H9 (cell line): Measurements from ENCODE around the gene NDC1. TPM values are rescaled to one million over a fixed set of nuclear protein-coding genes. Genes with fewer than 3 reads are reported as not detected.
A peak's percentile ranks its signal among the peaks of the same experiment; 100 is the strongest.

ENCODE experiments used
- DNase-seq: peaks from one replicate; pipeline ENCODE4 v3.0.0-alpha.2; 2017
- H2AFZ ChIP-seq: one replicate; pipeline ENCODE4 v1.6.1; 2013; ENCODE audit warnings: mild to moderate bottlenecking, low read length, control low read depth, moderate library complexity
- H2AK5ac ChIP-seq: 2 replicates; pipeline ENCODE4 v1.6.1; 2013; ENCODE audit warnings: low read length, control low read depth, mixed read lengths; ENCODE audit not compliant: insufficient read length
- H2BK120ac ChIP-seq: one replicate; pipeline ENCODE4 v1.6.1; 2013; ENCODE audit warnings: low read depth, mild to moderate bottlenecking, low read length, control low read depth, inconsistent platforms; ENCODE audit not compliant: poor library complexity, severe bottlenecking
- H2BK12ac ChIP-seq: 2 replicates; pipeline ENCODE4 v1.6.1; 2013; ENCODE audit warnings: low read length, control low read depth, mixed read lengths, low read depth; ENCODE audit not compliant: insufficient read length
- H2BK15ac ChIP-seq: 2 replicates; pipeline ENCODE4 v1.6.1; 2013; ENCODE audit warnings: low read depth, low read length, control low read depth
- H2BK20ac ChIP-seq: one replicate; pipeline ENCODE4 v1.6.1; 2013; ENCODE audit warnings: low read depth, mild to moderate bottlenecking, low read length, control low read depth, inconsistent platforms; ENCODE audit not compliant: poor library complexity, severe bottlenecking
- H2BK5ac ChIP-seq: 2 replicates; pipeline ENCODE4 v1.6.1; 2013; ENCODE audit warnings: low read length, control low read depth, mixed read lengths; ENCODE audit not compliant: insufficient read length
- H3K14ac ChIP-seq: 2 replicates; pipeline ENCODE4 v1.6.1; 2013; ENCODE audit warnings: low read length, control low read depth; ENCODE audit not compliant: insufficient read depth
- H3K18ac ChIP-seq: 2 replicates; pipeline ENCODE4 v1.6.1; 2013; ENCODE audit warnings: low read depth, mild to moderate bottlenecking, mixed read lengths, low read length, control low read depth; ENCODE audit not compliant: insufficient read length
- H3K23ac ChIP-seq: 2 replicates; pipeline ENCODE4 v1.6.1; 2013; ENCODE audit warnings: low read length, control low read depth, mixed read lengths, low read depth; ENCODE audit not compliant: insufficient read length
- H3K23me2 ChIP-seq: 2 replicates; pipeline ENCODE4 v1.6.1; 2013; ENCODE audit warnings: low read depth, mild to moderate bottlenecking, mixed read lengths, low read length, control low read depth; ENCODE audit not compliant: insufficient read length, poor library complexity, severe bottlenecking
- H3K27ac ChIP-seq: 2 replicates; pipeline ENCODE4 v1.5.1; 2013; ENCODE audit warnings: low read length, control low read depth, mixed read lengths, low read depth; ENCODE audit not compliant: insufficient read length
- H3K27me3 ChIP-seq: 2 replicates; pipeline ENCODE4 v1.6.1; 2013; ENCODE audit warnings: low read length, control low read depth, inconsistent platforms; ENCODE audit not compliant: insufficient read depth
- H3K4ac ChIP-seq: 2 replicates; pipeline ENCODE4 v1.6.1; 2013; ENCODE audit warnings: low read depth, mild to moderate bottlenecking, control low read depth, inconsistent platforms, low read length, moderate library complexity
- H3K4me1 ChIP-seq: 2 replicates; pipeline ENCODE4 v1.6.1; 2013; ENCODE audit warnings: low read length, control low read depth, inconsistent platforms; ENCODE audit not compliant: insufficient read depth
- H3K4me2 ChIP-seq: 2 replicates; pipeline ENCODE4 v1.6.1; 2013; ENCODE audit warnings: low read length, control low read depth, mixed read lengths; ENCODE audit not compliant: insufficient read length, insufficient read depth
- H3K56ac ChIP-seq: 2 replicates; pipeline ENCODE4 v1.6.1; 2013; ENCODE audit warnings: low read depth, mild to moderate bottlenecking, mixed read lengths, low read length, control low read depth; ENCODE audit not compliant: insufficient read length
- H3K79me1 ChIP-seq: 2 replicates; pipeline ENCODE4 v1.6.1; 2013; ENCODE audit warnings: low read depth, mild to moderate bottlenecking, moderate library complexity, low read length, control low read depth, inconsistent platforms; ENCODE audit not compliant: insufficient read depth, poor library complexity, severe bottlenecking
- H3K79me2 ChIP-seq: 2 replicates; pipeline ENCODE4 v1.6.1; 2013; ENCODE audit warnings: low read length, control low read depth, inconsistent platforms; ENCODE audit not compliant: insufficient read depth
- H3K9ac ChIP-seq: 2 replicates; pipeline ENCODE4 v1.6.1; 2013; ENCODE audit warnings: low read length, control low read depth, mixed read lengths; ENCODE audit not compliant: insufficient read length; ENCODE audit errors: extremely low read depth
- H3K9me3 ChIP-seq: one replicate; pipeline ENCODE4 v1.6.1; 2013; ENCODE audit warnings: low read depth, low read length, inconsistent platforms; ENCODE audit not compliant: control insufficient read depth
- H3T11ph ChIP-seq: one replicate; pipeline ENCODE4 v1.6.1; 2013; ENCODE audit warnings: mild to moderate bottlenecking, low read length, control low read depth, inconsistent platforms
- H4K20me1 ChIP-seq: one replicate; pipeline ENCODE4 v1.6.1; 2013; ENCODE audit not compliant: control insufficient read depth, insufficient read length, insufficient read depth
- H4K5ac ChIP-seq: 2 replicates; pipeline ENCODE4 v1.6.1; 2013; ENCODE audit warnings: low read depth, mild to moderate bottlenecking, mixed read lengths, low read length, control low read depth; ENCODE audit not compliant: insufficient read length
- H4K8ac ChIP-seq: replicated peaks from 2 replicates; pipeline ENCODE4 v1.6.1; 2013; ENCODE audit warnings: low read length, control low read depth, mixed read lengths, low read depth; ENCODE audit not compliant: insufficient read length
- H4K91ac ChIP-seq: 2 replicates; pipeline ENCODE4 v1.6.1; 2013; ENCODE audit warnings: low read depth, mild to moderate bottlenecking, moderate library complexity, mixed read lengths, low read length, control low read depth; ENCODE audit not compliant: insufficient read length
- H3K27ac Mint-ChIP-seq, 3 experiments: 2 replicates in 2 of 3; 3 replicates in 1 of 3; pipeline ENCODE4 v1.8.0; 2020 to 2021; ENCODE audit warnings: mixed read lengths in 3 of 3, mild to moderate bottlenecking in 1 of 3, moderate library complexity in 1 of 3
- H3K27me3 Mint-ChIP-seq: 2 replicates; pipeline ENCODE4 v1.8.0; 2021; ENCODE audit warnings: low read depth, mild to moderate bottlenecking, moderate library complexity, mixed read lengths
- H3K36me3 Mint-ChIP-seq, 3 experiments: 2 replicates in 2 of 3; 3 replicates in 1 of 3; pipeline ENCODE4 v1.8.0; 2020 to 2021; ENCODE audit warnings: low read depth in 3 of 3, mixed read lengths in 3 of 3; ENCODE audit not compliant: insufficient read depth in 1 of 3
- H3K4me1 Mint-ChIP-seq, 2 experiments: 2 replicates each; pipeline ENCODE4 v1.8.0; 2020; ENCODE audit warnings: mixed read lengths in 2 of 2
- H3K4me3 Mint-ChIP-seq, 2 experiments: 2 replicates in 1 of 2; 3 replicates in 1 of 2; pipeline ENCODE4 v1.8.0; 2020 to 2021; ENCODE audit warnings: mild to moderate bottlenecking in 2 of 2, mixed read lengths in 2 of 2, moderate library complexity in 1 of 2
- H3K9me3 Mint-ChIP-seq, 2 experiments: 2 replicates in 1 of 2; 3 replicates in 1 of 2; pipeline ENCODE4 v1.8.0; 2020; ENCODE audit warnings: mild to moderate bottlenecking in 2 of 2, mixed read lengths in 2 of 2, moderate library complexity in 1 of 2
- CTCF ChIP-seq: fragments of 200-600 bp; sonication (generic); conservative IDR thresholded peaks from 3 replicates; pipeline ENCODE4 v1.8.0; 2021; ENCODE audit warnings: antibody characterized with exemption, mild to moderate bottlenecking
- WGBS: extraction: QIAGEN DNeasy Blood & Tissue Kit; methylation state at CpG from one replicate; pipeline ENCODE4 v1.1.7; 2013; ENCODE audit warnings: missing lambda C conversion rate, low lambda C conversion rate, mixed read lengths; ENCODE audit not compliant: insufficient read length; ENCODE audit errors: extremely low coverage; 5-methylcytosine and 5-hydroxymethylcytosine counted together
- total RNA-seq: library from RNA; stranded (reverse); gene quantifications from 2 replicates; pipeline ENCODE4 v1.2.1, GENCODE V29; 2021

Gene NDC1
- total RNA-seq, 1 experiment from 2014 or later = 49.3 TPM

DNA sequence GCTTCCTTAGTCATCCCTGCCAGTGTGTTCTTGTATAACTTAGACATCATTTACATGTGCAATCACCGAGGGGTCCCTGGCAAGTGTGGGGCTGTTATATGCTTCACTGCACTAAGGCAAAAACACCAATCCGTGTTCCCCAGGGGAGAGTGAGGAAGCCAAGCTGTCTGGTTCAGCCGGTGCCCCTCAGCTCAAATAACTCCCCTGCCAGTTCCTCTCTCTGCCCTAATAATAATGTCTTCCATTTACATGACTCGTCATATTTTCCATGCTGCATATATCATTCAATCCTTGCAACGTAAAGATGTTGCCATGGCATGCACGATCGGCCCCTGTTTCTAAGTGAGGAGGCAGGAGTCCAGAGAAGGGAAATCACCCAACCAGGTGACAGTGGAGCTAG lies 24.4 kb upstream of the NDC1 start:
- Histone ChIP-seq H2BK12ac (no peak overlapping the region), H4K91ac (no peak overlapping the region), H3K79me2 (no peaks in the 10 kb centered on the region), H4K5ac (no peak overlapping the region), H4K20me1 (no peaks in the 10 kb centered on the region), H3K27ac (no peak overlapping the region), H2BK20ac (no peak overlapping the region), H3K56ac (no peak overlapping the region), H2BK120ac (no peak overlapping the region), H3K9ac (no peak overlapping the region), H3K18ac (no peak overlapping the region), H4K8ac (no peak overlapping the region), H3K4me1 (no peaks in the 10 kb centered on the region), H3K23ac (no peak overlapping the region), H3K4me2 (no peak overlapping the region), H3K9me3 (no peaks in the 10 kb centered on the region), H3K14ac (no peak overlapping the region), H3K27me3 (no peaks in the 10 kb centered on the region), H2AFZ (no peak overlapping the region), H3K79me1 (no peaks in the 10 kb centered on the region), H2AK5ac (no peak overlapping the region), H3T11ph (no peak overlapping the region), H3K4ac (no peak overlapping the region), H3K23me2 (no peaks in the 10 kb centered on the region), H2BK5ac (no peak overlapping the region), H2BK15ac (no peak overlapping the region)
- H3K9me3 Mint-ChIP-seq = no peaks in the 10 kb centered on the region
- H3K27me3 Mint-ChIP-seq = no peaks in the 10 kb centered on the region
- peaks cover 2 to 29% (median 20%) of the 10 kb centered on the region in 3 experiments; a peak in 5 of 7 replicates for H3K36me3 Mint-ChIP-seq
- TF ChIP-seq CTCF = no peak
- WGBS = no CpG with 5 or more reads among the region's 7 CpGs
- DNase-seq = no peak
- H3K4me1 Mint-ChIP-seq = peaks cover 6 to 8% of the 10 kb centered on the region in 2 experiments
- no peak overlapping the region for H3K4me3 Mint-ChIP-seq
- 0 out of 7 replicates have a peak overlapping the region, but pooled peaks of 1 of the 3 experiments have one; percentile 23 for H3K27ac Mint-ChIP-seq
